ENCODE data around the gene RPL27.
"Not testable (repeated sequence)": the region's sequence is repeated elsewhere in the genome, so short reads cannot be mapped to it uniquely, and the experiment has no call there.

RPL27 gene

DNA sequence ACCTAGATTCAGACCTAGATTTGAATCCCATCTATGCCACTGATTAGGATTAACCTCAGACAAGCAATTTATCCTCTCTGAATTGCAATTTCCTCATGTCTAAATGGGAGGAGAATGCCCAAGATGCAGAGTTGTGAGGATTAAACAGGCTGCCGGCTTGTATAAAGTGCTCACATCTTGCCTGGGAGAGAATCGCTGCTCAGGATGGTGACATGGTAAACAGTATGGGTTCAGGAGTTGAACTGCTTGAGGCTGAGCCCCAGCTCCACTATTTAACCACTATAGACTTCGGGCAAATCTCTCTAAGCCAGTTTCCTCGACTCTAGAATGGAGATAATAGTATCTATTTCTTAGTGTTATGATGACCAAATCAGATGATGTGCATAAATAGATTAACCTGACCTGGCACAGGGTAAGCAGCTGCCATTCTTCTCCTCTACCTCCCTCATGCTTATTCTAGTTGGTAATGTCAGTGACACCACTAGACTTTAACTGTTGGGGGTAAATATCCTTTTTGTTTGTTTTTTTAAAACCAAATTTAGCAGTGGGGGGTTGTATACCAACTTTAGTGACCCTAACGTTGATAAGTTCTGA, 732 bp upstream of the RPL27 start:
- no peak for DNase-seq

DNA sequence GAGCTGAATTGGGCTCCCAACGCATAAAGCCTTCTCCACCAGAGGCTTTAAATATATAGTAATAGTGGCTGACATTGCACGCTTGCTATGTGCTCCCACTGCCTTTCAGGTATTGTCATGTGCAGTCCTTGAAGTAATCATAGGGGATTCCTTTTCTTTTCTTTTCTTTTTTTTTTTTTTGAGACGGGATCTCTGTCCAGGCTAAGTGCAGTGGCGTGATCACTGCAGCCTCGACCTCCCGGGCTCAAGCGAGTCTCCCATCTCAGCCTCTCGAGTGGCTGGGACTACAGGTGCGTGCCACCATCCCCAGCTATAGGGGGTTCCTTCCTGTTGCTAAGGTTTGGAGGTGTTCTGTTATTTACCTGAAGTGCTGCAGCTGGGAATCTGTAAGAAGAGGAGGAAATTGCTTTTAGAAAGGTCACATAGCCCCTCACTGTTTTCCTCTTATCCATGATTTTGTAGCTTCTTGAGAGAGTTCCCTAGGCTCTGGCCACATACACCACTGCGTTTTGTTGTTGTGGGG, 845 bp downstream of the RPL27 start:
- DNase-seq, result no peak

DNA sequence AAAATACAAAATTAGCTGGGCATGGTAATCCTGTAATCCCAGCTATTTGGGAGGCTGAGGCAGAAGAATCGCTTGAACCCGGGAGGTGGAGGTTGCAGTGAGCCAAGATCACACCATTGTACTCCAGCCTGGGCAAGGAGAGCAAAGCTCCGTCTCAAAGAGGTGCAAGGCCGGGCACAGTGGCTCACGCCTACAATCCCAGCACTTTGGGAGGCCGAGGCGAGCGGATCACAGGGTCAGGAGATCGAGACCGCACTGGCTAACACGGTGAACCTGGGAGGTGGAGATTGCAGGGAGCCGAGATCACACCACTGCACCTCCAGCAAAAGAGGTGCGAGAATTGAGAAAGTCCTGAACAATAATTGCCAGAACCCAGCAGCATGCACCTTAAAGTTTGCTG, 2.7 kb downstream of the RPL27 start:
- not testable (repeated sequence) for DNase-seq

DNA sequence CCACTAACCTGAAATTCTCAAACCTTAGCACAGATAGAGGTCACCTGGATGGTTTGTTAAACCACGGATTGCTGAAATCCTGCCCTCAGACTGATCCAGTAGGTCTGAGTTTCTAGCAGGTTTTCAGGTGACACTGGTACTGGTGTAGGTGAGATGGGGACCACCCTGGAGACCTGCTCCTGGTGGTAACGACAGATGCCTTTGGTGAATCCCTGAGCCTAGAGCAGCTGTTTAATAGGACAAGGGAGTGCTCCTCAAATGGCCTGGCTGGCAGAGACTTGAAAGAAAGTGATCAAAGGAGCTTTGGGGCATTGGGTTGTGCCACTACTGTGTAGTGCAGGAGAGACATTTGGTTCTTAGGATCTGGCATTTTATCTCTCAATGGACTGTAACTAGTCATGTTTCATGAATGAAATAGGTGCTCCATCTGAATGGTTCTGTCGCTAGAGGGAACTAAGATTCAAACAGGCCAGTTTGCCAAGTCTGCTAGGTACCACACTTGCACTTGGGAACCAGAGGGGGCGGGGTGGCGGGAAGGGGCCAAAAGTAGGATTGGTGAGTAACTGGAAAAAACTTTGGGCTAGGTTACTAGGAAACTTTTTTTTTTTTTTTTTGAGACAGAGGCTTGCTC, 5.4 kb downstream of the RPL27 start:
- DNase-seq, result no peak

DNA sequence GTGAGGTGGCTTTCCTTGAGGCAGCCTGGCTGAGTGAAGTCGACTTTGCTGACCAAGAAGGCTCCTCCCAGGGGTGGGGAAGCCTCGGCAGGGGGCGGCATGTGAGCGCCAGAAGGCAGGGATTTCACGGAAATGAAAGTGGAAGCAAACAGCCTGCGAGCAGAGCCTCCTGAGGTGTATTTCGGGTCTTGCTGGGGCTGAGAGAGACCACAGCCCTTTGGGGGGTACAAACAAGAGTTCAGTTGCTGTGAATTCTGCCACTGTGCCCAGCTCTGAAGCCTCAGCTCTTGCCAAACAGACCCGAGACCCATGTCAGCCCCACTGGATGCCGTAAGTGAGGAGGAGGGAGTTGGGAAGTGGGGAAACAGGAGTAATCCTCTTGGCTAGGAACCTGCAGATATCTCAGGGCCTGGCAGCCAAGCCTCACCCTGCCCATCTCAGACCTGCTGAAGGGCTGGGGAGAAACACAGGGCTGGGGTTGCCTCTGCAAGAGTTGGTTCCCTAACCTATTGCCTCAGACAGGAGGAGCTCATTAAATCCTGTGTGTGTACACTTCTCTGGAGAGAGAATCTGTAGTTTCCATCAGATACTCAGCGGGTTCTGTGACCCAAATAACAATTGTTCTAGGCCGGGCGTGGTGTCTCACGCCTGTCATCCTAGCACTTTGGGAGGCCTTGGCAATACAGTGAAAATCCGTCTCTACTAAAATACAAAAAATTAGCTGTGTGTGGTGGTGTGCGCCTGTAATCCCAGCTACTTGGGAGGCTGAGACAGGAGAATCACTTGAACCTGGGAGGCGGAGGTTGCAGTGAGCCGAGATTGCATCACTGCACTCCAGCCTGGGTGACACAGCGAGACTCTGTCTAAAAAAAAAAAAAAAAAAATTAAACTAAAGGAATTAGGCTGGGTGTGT, 8.7 kb downstream of the RPL27 start, which contains the start of gene IFI35:
Gene IFI35 (plus strand): TSS at position 146 of the 913 bp plus-strand sequence. CDS start 164 bp downstream, at position 310.
- DNase-seq, result peak; percentile 87

DNA sequence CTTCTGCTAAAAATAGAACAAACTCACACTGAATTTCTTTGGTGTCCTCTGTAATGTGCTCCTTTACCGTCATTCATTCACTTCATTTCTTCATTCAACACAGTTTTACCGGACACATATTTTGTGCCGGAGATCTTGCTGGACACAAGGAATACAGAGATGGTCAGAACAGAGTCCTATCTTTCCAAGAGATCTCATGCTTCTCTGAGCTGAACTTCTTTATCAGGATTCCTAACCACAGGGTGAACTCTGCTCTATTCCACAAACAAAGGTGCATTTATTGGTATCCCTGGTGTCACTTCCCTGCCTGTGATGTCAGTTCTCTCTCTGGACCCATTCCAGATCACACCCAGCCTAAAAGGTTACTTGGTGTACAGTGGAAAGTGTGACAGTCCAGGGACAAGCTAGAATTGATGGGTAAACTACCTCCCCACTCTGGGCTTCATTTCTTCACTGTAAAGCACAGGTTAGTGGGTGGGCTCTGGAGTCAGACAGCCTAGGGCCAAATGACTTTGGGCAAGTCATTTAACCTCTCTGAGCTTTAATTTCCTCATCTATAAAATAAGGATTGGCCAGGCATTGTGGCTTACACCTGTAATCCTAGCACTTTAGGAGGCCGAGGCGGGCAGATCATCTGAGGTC, 12.6 kb downstream of the RPL27 start:
- no peak for DNase-seq

DNA sequence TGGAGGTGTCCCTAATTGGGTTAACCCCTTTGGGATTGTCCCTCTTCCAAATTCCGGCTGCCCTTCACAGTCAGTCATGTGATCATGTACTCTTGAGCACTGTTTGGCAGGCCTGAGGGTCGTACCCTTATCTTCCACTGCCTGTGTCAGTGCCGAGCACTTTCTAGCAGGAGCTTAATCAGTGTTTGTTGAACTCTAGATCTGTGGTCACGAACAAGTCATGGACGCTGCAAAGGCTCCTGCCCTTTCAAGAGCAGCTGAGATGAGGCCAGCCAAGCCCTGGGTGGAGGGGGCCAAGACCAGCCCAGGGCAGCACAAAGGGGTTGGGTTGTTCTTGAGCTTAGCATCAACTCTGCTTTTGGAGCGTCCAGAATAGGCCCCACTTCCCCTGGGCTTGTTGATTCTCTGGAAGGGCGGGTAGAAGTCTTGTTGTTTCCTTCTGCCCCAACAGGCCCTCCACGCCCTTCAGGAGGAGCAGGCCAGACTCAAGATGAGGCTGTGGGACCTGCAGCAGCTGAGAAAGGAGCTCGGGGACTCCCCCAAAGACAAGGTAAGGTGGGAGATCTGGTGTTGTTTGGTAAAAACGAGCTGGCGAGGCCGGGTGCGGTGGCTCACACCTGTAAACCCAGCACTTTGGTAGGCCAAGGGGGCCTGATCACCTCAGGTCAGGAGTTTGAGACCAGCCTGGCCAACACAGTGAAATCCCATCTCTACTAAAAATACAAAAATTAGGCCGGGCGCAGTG, 13.7 kb downstream of the RPL27 start:
- DNase-seq, result no peak

DNA sequence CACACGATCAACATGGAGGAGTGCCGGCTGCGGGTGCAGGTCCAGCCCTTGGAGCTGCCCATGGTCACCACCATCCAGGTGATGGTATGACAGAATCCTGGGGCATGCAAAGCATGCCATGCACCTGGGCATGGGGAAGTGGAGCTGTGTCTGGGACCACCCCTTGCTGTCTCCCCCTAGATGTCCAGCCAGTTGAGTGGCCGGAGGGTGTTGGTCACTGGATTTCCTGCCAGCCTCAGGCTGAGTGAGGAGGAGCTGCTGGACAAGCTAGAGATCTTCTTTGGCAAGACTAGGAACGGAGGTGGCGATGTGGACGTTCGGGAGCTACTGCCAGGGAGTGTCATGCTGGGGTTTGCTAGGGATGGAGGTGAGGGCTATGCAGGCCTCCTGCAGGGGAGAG, 15.1 kb downstream of the RPL27 start:
- no peak for DNase-seq

DNA sequence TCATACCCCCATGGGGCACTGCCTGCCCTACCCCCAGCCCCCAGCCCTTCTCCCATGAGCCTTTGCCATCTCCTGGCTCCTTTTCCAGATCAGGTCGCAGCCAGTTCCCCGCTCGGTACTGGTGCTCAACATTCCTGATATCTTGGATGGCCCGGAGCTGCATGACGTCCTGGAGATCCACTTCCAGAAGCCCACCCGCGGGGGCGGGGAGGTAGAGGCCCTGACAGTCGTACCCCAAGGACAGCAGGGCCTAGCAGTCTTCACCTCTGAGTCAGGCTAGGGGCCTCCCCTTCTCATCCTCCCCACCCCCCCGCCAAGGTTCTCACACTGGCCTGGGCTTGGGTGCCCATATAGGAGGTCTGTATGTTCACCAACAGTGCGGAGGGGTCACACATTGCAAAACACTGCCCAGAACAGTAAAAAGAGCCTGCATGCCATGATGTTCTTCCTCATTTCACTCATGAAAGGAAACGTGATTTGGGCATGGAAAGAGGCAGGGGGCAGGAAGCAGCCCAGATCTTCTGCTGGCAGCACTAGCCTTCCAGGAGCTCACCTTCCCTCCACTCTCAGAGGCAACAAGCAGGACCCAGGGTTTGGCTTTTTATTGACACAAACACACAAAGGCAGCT, 15.9 kb downstream of the RPL27 start:
- no peak for DNase-seq

DNA sequence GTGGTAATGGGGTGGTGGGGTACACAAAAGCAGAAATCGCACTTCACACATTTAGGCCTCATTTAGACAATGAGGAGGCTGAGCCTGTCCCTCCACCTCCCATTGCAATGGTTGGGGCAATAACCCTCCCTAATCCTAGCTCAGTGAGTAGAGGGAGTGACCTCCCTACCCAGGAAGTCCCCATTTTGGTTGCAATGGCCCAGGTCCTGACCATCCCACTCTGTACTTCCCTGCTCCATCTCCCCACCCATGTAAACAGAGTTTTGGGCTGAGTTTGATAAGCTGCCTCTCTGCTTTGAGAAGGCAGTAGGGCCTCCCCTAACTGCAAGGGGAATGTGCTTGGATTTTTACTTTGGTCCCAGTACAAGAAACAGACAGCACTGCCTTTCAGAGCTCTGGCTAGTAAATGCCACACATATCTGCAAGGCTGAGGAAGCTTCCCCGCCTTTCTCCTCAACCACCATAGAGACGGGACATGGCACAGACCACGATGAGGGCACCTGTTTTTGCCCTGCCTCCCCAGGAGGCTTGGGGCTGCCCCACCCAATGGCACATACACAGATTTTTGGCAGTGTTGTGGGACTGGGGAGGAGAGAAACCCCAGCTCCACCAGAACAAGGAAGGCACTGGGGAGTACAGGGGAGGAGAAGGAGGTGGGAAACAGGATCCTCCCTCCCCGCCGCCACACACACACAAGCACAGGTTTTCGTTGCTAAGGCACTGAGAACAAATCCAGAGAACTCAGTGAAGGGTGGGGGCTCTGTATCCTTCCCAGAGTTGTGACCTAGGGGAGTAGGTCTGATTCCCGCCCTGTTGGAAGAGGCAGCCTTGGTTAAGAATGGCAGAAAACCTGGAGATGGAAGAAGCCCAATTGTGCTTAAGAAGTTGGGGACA, 16.7 kb downstream of the RPL27 start:
- no peak for DNase-seq

DNA sequence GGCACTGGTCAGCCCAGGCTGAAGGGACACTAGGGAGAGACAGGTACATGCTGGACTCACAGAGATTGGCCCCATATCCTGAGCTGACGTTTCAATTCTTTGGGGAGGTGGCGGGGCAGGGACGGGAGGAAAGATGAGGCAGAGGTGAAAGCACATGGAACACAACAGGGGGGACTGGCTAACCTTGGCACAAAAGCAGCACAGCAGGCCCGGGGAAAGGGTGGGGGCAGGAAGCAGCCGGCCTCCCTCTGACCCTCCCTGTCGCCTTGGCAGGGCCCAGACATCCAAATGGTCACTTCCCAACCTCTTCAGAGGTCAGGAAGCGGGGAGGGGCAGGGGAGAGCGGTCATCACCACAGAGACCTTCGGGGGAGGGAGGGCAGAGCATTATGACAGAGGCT, 17.4 kb downstream of the RPL27 start:
- DNase-seq, result no peak

DNA sequence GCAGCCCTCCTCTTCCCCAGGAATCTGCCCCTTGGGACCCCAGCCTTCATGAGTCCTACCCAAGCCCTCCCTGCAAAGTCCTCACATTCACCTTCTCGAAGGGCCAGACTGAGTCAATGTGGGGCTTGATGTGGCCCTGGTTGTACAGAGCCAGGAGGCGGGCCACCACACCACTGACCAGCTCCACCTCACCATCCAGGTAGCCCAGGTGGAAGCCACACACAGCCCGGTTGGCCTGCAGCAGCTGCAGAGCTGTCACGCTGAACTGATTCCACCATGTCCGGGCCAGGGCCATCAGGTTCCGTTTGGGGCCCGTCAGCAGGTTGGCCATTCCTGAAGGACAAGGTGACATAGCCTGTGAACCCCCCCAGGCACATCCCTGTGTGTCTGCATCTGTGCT, 18.0 kb downstream of the RPL27 start:
- no peak for DNase-seq

DNA sequence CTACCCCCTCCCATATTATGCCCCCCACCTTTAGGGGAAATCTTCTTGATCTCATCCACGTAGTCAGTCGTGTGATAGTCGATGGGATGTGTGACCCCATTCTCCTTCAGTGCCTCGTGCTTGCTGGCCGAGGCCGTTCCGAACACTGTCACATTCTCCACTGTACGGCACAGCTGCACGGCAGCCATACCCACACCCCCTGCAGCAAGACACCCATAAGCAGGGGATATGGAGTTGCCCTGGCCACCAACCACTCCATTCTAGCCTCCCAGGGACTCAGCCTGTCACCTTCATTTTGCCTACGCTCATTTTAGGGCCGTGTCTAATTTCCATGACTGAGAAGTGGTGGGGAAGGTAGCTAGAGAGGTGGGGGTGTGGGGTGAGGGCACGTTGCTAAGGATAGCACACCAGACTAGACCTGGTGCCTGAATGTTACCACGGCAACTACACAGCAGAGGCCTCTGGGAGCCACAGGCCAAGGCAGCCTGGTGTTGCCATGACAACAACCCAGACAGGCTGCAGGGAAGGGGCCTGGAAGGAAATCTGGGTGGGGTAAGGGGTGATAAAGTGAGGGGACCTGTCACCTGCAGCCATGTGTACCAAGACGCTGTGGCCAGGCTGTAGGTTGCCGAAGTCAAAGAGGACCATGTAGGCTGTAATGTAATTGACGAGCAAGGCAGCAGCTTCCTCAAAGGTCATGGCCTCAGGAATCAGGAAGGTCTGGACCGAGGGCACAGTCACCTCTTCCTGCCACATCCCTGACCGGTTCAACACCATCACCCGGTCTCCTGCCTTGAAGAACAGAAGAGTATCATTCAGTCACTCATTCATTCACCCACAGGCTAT, 20.0 kb downstream of the RPL27 start:
- DNase-seq, result no peak

DNA sequence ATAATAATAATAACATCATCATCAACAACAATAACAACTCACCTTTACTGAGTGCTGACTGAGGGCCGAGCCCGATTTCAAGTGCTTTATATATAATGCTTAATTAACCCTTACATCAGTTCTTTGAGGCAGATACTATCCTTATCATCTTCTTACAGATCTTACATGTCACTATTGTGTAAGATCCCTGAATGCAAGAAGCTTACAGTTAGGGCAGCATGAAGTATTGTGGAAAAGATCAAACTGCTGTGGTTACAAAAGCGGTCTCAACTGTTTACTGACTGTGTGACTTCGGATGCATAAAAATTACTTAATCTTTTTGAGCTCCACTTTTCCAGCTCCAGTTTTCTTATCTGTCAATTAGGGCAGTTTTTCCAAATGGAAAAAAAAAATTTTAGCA, 20.7 kb downstream of the RPL27 start:
- no peak for DNase-seq

DNA sequence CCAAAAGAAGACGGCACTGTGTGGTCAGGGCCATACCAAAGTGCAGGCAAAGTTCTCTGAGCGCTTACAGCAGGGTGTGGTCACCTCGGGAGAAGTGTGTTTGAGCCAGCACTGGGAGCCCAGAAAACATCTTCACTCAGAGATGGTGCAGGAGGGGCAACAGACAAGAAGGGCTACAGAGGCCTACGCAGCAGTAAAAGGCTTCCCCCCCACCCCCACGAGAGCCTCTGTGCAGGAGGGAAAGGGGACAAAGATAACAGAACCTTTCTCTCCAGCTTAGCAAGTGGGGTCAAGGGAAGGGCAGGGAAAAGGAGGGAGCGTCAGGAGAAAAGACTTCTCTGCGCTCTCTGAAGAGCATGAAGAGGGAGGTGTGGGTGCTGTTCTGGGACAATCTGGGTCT, 21.2 kb downstream of the RPL27 start:
- DNase-seq, result no peak

DNA sequence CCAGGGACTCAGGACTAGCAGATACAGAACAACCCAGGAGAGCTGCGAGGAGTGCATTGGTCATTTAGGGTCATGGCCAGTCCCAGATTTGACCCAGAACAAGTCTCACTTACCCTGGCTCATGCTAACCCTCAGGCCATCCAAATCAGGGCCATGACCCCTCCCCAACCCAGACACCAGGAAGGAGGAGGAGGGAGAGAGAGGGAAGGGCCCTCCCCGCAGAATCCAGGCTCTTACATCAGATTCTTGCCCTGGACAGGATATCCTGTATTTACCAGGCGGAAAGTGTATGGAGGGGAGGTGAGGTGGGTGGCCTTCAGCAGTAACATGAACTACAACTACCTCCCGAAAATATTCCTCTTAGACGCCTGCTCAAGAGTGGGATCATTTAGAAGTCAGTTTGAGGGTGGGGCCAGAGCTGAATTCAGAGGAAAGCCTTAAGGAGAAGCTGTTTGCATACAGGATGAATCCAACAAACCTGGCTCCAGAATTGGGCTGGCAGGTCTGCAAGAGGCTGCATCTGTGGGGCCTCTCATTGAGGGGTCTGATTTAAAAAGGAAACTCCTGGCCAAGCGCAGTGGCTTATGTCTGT, 21.9 kb downstream of the RPL27 start:
- no peak for DNase-seq

DNA sequence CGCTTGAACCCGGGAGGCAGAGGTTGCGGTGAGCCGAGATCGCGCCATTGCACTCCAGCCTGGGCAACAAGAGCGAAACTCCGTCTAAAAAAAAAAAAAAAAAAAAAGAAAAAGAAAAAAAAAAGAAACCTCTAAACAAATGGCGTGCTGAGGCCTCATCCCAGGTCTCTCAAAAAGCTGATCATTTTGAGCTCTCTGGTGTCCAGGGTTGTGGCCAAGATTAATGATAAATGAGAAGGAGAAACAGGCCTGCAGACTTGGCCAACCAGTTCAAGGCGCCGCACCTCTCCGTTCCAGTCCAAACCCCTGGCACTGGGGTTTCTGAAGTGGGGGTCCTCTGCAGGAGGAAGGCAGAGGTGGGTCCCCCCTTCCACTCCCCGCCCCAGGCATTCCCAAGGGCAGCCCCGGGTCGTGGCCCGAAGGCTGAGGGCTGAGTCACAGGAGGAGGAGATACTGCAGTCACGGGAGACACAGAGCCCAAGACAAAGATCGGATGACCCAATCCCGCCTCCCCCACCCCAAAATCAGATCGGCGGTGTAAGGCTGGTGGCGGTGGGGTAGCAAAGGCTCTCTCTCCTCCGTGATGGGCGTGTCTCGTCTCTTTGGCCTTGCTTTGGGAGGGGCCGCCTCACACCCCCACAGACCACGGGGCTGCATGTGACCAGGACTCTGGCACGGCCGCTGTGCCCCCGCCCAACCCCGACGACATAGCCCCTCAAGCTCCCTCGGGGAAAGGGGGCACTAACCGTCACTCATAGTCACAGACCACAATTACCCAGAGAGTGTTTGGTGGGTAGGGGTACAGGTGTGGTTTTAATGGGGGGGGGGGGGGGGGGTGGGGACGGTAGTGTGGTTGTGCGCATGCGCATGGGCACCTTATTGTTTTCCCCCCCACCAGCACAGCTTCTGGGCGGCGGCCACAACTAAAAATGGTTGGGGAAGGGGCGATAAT, 22.8 kb downstream of the RPL27 start:
- no peak for DNase-seq

Measured in stimulated activated CD4-positive, alpha-beta T cell treated with anti-CD3 and anti-CD28 coated beads, Interleukin-1b, Interleukin-23, amount 100 ng/mL, for 48 hours (primary cell).